ENCODE measurements around the gene STPG2.

GRCh38 chr4:97867557-97868091 lies 275.7 kb downstream of the STPG2 start:
- TF ChIP-seq, protein P1, sequence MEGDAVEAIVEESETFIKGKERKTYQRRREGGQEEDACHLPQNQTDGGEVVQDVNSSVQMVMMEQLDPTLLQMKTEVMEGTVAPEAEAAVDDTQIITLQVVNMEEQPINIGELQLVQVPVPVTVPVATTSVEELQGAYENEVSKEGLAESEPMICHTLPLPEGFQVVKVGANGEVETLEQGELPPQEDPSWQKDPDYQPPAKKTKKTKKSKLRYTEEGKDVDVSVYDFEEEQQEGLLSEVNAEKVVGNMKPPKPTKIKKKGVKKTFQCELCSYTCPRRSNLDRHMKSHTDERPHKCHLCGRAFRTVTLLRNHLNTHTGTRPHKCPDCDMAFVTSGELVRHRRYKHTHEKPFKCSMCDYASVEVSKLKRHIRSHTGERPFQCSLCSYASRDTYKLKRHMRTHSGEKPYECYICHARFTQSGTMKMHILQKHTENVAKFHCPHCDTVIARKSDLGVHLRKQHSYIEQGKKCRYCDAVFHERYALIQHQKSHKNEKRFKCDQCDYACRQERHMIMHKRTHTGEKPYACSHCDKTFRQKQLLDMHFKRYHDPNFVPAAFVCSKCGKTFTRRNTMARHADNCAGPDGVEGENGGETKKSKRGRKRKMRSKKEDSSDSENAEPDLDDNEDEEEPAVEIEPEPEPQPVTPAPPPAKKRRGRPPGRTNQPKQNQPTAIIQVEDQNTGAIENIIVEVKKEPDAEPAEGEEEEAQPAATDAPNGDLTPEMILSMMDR (IDR thresholded peaks at IDR 0.05; ENCODE audit: extremely low read depth in 1 of 2, insufficient read depth in 1 of 2, low read depth in 1 of 2, low read length in 2 of 2): no peak
- no peak for TF ChIP-seq POLR2AphosphoS5 (IDR thresholded peaks at IDR 0.05; ENCODE audit: insufficient read depth, low read depth, low read length)
- TF ChIP-seq EZH2 (IDR thresholded peaks at IDR 0.05; ENCODE audit: borderline replicate concordance, low read depth, low read length, severe bottlenecking): no peak
- TF ChIP-seq POLR2A (IDR thresholded peaks at IDR 0.05; ENCODE audit: low read depth, low read length): no peak
- no peak for TF ChIP-seq FOS (IDR thresholded peaks at IDR 0.05; ENCODE audit: borderline replicate concordance, insufficient read depth, low read length)
- TF ChIP-seq MAX (IDR thresholded peaks at IDR 0.05; ENCODE audit: insufficient read depth, insufficient read length): no peak

Measured in endothelial cell of umbilical vein (primary cell).